Superior temporal gyrus (tissue), 1 donor: ENCODE data around the gene TSHZ2.

Experiments used
- DNase-seq: peaks from one replicate; pipeline ENCODE4 v3.0.0-alpha.2; 2016; ENCODE audit errors: extremely low spot score

The TSHZ2 gene

DNA sequence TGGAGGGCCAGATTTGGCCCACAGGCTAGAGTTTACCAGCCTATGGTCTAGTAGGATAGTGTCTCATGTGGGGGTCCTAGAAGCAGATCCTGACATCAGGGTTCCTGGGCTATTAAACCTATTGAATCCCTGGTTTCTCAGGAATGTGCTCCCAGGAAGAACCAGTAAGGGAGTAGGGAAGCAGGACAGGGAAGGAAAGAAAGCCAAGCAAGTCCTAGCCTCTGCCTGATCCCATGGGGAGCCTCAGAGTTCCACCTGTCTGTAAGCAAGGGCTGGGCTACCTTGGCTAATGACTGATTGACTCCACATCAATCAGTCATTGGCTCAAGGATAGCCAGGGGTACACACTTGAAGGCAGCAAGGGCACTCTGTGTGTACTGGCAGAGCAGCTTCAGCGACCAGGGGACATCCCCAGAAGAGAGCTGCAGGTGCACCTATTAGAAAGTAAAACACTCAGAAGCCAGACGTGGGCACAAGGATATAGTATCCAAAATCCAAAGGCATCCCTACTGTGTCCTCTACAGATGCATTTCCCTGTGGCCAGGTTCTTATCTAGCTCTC is 309.5 kb downstream of the TSHZ2 start:
- DNase-seq: no peak

DNA sequence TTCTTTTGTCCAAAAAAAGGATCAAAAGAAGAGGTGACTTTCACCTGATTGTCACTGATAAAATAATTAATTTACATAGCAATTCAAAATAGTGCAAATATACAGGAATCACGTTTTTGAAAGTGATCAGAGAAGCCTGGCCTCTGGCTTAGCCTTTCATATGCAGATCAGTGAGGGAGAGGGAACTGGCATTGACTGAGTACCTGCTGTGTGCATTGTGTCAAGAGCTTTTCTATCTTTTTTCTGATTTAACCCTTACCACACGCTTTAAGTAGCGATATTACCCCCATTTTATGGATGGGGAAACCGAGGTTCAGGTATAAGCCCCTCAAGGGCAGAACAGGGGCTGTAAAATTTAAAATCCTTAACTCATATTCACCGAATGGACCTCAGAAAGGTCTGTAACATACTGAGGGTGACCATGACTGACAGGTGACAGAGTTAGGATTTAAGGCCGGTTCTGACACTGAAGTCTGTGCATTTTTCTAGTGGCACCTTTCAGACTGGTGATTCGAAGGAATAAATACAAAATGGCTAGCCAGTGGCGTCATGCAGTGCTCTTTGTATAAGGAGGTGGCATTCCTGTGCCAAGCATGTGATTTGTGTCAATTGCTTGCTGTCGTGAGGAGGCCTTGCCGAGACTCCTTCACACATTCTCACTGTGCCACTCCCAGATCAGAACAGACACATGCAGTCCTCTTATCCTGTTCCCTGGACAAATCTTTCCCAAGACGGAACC is 310.2 kb downstream of the TSHZ2 start:
- no peak for DNase-seq

DNA sequence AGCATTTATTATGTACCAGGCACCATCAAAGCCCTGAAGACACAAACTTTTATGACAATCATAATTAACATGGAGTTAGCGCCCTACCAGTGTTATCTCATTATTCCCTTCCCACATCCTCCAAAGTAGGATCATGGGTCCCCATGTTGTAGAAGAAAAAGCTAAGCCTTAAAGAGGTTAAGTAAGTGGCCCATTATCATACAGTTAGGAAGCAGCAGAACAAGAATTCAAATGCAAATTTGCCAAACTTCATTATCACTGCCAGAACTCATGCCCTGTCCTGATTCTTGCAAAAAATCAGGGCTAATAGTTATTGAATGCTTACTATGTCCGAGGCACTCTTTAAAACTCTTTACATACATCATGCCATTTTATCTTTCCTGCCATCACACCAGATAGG is 310.9 kb downstream of the TSHZ2 start:
- DNase-seq: no peak

DNA sequence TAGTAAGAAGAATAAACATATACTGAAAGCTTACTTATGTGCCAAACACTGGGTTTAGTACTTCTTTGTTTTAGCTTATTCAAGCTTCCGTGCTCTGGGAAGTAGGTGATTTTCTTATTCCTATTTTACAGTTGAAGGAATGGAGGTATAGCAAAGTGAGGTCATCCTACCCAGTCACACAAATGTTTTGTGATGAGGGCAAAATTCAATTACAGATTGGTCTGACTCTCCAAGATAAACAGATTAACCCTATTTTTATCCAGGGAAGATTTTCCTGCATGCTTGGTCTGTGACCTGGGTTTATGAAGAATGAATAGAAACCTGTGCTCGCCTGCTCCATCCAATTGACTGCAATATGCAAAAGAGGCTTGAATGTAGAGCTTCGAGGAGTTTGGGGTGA is 311.4 kb downstream of the TSHZ2 start:
- DNase-seq: no peak

DNA sequence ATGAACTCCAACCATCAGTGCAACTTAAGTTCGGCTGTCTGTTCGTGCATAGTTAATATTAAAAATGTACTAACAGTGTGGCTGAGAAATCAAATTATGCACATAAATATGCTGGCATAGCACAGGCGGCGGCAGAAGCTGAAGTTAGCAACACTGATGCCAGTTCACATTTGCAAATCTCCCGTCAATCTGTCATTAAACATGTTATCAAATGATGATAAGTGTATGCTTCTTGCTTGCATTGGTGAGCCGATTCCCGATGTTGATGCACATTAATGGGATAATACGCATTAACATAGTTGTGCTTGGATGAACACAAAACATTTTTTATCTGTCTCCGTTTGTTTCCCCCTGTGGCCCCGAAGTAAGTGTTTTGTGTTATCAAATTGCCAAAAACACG is 312.1 kb downstream of the TSHZ2 start:
- DNase-seq: no peak

DNA sequence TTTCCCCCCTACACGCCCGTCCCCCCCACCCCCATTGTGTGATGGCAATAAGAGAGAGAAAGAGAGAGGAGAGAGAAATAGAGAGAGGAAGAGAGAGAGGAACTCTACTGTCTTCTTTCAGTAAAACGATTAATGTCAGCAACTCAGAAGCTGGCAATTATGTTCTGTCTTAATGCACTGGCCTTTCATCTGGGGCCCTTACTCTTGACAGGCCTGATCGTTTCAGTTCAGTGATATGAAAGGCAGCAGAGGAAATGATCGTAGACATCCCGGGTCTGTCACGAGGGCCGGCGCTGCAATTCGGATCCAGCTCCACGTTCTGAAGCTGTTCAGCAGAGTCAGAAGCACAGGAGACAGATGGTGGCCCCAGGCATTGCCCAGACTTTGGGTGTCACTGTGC is 312.5 kb downstream of the TSHZ2 start:
- no peak for DNase-seq

DNA sequence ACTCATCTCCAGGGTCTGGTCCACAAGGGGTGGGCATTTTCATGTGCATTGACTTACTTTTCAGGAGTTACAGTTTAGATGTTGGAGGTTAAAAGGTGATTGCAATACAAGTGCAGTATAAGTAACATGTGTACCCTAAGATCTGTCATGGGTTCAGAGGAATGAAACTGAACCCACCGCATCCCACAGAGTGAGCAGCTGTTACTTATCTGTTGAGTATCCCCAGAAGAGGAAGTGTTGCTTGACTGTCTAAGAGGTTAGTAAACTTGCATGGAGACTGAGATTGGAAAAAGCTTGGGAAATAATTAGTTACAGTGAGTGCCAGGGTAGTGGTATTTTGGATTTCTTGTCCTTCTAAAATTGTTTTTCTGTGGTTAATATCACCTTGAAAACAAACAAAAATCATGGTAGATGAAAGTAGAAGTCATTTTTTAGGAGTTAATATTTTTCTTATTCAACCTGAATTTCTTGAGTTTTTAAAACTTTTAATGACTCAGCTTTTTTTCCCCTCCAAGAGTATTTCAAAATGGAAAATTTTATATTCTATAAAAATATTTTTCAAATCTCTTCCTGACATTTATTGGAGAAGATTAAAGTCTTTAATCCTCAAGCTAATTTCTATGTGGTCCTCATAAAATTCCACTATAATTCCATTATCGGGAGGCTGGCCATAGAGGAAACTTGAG is 315.3 kb downstream of the TSHZ2 start:
- DNase-seq: no peak

DNA sequence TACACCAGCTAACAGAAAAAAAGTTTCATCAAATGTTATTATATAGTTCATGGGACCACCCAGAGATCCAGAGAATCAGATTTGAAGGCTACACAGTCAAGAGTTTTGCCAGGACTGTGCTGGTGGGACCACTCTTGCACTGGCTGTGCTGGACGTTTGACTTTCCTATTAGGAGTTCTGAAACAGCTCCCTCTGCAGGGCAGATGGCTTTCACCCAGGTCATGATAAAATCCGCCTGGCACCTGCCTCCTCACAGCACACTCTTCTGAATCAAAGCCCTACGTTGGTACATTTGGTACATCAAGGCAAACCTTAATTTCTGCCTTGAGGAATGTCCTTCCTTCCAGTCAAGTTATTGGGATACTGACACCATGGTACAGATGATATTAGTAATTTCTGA is 319.4 kb downstream of the TSHZ2 start:
- no peak for DNase-seq

DNA sequence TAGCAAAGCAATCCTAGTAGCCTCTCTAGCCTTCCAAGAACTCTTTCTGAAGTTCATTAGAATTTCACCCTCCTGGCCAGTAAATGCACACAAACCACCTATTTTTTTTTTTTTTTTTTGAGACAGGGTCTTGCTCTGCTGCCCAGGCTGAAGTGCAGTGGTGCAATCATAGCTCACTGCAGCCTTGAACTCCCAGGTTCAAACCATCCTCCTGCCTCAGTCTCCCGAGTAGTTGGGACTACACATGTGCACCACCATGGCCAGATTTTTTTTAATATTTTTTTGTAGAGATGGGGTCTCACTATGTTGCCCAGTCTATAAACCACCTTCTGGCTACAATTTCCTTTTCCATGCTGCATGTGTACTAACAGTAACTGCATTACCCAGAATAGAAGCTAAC is 320.2 kb downstream of the TSHZ2 start:
- no peak for DNase-seq

DNA sequence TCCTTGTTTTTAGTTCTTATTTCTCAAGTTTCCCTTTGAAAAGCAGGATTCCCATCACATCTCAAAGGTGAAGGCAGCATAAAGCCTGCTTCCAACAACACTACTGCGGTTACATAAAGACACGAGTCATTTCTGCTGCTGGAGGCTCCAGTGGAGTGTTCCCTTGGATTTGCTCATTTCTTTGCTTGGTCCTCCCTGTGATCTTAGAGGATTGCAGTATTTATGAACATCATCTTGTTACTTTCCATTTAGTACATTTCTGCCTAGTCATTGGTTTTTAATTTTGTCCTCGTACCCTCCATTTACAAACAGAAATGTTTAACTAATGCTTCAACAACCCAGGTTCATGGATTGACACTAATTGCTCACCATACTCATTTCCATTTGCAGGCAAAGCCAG is 322.6 kb downstream of the TSHZ2 start:
- DNase-seq: no peak

DNA sequence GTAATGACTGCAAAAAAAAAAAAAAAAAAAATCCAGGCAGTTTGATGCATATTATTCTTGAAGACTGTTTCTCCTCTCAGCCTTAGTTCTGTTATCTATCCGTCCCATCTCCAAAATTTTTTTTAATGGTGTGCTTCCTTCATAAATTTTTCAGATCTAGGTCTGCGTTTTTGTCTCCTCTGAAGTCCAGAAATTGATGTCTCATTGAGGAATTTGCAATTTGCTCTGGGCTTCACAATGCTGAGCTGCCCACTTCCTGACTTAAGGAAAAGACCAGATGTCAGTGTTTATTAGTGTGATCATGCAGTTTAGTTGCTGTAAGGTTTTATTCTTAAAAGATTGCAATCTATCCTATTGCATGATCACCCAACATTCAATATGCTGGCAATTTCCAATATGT is 323.9 kb downstream of the TSHZ2 start:
- DNase-seq: no peak

DNA sequence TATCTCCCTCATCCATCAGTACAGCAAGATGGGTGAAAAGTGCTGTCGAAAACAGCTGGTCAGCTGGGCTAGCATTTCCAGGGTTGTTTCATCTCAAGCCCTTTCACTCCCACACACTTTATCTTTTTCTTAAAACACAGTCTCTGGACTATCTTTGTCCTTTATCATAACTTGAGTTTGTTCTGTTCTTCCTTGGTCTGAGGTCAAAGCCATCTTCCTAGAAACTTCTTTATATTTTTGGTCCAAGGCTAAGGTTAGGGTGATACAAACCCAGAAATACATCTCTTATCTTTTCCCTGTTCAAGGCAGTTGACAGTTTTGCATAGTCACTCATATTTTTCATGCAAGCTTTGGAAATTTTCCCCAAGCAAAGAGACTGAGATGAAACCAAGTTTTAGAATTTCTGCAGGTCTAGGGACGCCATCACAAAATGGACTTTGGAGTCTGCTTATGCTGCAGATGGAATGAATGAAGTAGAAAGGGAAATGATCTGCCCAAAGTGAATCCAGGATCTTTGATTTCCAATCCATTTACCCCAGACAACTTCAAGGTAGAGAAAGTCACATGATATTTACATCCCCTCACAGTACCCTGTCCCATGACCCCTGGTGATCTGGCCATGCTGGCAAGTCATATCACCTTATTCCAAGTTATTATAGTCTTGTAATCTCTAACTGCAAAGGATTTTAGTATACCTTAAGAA is 324.4 kb downstream of the TSHZ2 start:
- DNase-seq: no peak

DNA sequence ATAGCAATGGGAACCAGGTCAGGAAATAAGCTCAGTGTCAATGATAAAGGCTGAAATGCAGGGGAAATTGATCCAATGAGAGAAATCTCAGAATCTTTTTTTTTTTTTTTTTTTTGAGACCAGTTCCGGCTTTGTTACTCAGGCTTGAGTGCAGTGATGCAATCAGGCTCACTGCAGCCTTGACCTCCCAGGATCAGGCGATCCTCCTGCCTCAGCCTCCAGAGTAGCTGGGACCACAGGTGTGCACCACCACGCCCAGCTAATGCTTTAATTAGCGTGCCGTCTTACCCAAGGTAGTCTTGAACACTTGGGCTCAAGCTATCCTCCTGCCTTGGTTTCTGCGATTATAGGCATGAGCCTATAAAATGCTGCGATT is 325.0 kb downstream of the TSHZ2 start:
- DNase-seq: no peak

DNA sequence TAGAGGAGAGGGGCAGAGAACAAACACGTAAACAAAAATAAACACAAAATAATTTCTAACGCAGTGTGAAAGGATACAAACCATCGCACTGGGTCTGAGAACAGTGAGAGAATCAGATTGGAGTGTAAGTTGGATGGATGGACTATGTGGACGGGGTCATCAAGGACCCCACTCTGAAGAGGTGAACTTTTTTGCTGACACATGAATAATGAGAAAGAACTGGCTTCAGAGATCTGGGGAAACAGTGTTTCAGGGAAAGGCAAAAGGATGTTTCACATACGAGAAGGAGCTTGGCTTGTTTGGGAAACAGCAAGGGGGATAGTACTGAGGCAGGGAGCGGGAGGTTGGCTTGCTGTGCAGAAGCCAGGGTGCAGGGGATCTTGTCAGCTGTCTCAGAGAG is 326.1 kb downstream of the TSHZ2 start:
- no peak for DNase-seq

DNA sequence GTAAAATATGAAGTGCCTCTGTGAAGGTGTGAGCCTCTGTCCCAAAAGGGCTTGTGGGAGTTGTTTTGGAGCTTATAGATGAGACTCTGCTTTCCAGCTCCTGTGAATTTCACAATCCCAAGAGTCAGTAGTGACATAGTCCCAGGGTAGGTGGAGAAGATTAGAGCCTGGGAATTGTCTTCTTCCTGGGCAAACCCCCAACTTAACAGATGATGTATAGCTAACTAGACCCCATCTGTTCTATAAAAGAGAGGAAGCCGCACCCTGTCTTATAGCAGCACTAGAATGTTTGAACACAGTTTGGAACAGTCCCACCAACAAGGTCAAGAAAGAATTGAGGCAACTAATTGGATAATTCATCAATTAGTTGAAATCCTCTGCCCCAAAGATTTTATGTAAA is 326.8 kb downstream of the TSHZ2 start:
- no peak for DNase-seq

DNA sequence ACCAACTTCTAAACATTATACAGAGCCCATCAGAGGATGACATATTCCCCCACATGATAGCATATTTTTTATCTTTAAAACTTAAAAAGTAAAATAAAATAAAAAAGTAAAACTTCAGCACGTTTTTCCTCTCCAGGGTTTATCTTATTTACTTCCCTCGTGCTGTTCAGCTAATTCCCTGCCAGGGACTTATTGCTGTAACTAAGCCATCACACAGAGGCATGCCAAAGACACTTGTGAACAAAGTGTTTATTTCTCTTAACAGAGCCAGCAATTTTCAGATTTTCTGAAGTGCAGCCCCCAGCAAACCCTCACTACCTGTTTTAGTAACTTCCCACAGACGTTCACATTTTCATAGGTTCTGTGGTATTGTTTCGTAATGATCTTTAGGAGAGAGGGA is 327.7 kb downstream of the TSHZ2 start:
- DNase-seq: no peak

DNA sequence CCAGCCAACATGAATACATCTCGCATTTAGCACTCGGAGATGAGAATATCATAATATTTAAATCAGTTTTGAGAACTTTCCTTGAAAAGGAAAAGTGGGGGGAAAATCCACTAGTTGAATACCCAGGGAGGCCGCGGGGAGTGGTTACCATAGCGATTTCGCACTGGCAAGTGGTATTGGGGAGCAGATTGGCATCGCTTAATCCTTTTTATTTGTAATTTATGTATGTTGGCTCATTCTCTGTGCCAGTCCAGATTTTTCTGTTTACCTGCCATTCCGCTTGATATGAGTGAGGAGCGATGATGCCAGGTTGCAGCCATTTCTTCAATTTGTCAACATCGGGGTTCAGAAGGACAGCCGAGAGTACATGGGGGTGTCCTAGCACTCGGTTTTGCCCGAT is 329.7 kb downstream of the TSHZ2 start:
- no peak for DNase-seq

DNA sequence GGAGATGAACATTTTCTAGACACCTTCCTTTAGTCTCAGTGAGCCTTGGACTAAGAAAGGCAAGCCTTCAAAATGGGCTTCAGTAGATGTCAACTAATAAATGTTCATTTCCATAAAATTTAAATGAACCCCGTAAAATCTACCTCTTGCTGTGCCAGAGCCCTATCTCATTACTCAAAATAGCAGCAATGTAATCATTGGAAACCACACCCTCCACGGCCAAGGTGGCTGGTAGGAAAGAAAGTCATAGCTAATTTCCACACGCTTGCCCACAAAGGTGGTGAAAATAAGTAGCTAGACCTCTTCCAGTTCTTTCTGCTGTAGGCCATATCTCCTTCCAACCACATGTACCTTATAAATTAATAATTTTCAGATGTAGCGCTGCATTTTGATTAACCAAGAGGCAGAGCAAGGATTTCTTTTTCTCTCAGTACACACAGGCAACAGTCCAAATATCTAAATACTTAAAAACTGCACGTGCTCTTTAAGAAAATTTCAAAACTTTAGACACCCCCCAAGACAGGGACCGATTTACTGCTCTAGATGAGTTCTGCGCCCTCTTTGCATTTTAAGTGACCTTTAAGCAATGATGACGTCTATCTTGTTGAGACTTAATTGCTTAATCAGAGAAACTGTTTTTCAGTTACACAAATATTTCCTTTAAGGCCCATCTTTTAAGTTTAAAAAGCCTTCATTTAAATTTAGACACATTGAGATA is 330.7 kb downstream of the TSHZ2 start:
- no peak for DNase-seq

DNA sequence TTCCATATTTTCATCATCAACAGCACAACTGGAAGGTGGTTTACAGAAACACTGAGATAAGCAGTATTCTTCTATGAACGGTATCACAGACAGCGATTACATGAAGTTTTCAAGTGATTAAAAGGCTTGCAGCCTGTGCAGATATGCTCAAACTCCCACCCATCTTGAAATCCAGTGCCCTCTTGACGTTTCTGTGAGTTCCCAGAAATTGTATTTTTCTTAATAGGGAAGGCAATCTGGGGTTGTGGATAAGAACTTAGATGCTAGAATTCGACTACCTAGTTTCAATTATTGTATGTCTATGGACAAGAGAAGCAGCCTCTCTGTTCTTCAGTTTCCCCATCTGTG is 331.2 kb downstream of the TSHZ2 start:
- DNase-seq: no peak

DNA sequence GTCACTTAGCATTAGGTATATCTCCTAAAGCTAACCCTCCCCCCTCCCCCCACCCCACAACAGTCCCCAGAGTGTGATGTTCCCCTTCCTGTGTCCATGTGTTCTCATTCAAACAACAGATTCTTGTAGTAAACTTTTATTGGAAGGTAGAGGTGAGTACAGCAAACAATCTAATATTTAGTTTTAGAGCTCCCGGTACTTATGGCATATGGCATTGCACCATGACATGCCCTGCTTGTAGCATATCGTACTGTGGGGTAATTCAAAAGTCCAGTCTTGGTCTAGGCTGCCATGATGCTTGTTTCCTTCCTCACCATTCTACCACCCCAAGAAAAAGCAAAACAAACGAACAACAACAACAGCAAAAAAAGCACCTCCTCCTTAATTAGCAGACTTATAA is 332.0 kb downstream of the TSHZ2 start:
- DNase-seq: no peak

DNA sequence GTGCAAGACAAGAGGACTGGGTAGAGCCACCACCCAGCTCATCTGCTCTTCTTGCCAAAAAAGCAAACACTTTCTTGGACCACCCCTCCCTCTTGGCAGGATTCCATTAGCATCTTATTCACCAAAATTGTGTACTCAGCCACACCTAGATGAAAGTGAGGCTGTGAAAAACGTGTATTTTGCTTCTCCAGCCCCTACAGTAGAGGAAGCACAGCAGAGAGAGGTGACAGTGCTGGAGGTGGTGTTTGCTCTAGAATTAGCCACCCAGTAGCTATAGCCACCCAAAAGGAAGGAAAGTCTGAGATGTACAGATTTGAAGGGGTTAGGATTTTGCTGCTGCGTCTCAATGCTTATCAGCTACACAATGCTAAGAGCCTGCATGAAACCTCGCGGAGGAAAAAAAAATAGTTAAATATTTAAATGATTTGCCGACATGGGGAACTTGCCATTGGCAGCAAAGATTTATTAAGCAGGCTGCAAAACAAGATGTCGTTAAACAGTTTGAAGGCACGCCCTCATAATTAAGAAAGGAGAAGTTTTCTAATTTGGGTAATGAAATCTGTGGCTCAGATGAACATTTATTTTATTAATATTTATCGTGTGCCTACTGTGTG is 334.1 kb downstream of the TSHZ2 start:
- DNase-seq: no peak
